ENCODE measurements around the gene RBM20. TPM values are rescaled to one million over a fixed set of nuclear protein-coding genes. Genes with fewer than 3 reads are reported as not detected.

RBM20 gene
- total and polyA plus RNA-seq, 2 experiments from 2014 or later, result 3.7 to 4.0 TPM

GRCh38 chr10:110773693-110774068, 129.5 kb downstream of the RBM20 start:
- TF ChIP-seq EZH2 (IDR thresholded peaks at IDR 0.05; ENCODE audit: borderline replicate concordance) (no peak), CTCF (IDR thresholded peaks at IDR 0.05; ENCODE audit: poor library complexity) (no peak), EZH2phosphoT487 (IDR thresholded peaks at IDR 0.05; ENCODE audit: low read depth, severe bottlenecking, unreplicated experiment) (no peak)
- no peak for DNase-seq (ENCODE audit: low spot score)
- Histone ChIP-seq H3K79me2 (no peaks in the 10 kb centered on the region), H3K27ac (peak overlapping the region; percentile 97), H2AFZ (no peak overlapping the region), H3K9me2 (replicated peaks; ENCODE audit: insufficient read depth) (no peaks in the 10 kb centered on the region), H3K36me3 (replicated peaks; ENCODE audit: insufficient read depth, low read depth) (no peaks in the 10 kb centered on the region), H3K9me3 (ENCODE audit: low read depth) (no peaks in the 10 kb centered on the region), H3K4me1 (ENCODE audit: insufficient read depth) (peaks cover 33% of the 10 kb centered on the region), H4K20me1 (ENCODE audit: insufficient read depth, poor library complexity, severe bottlenecking) (no peaks in the 10 kb centered on the region), H3K27me3 (no peaks in the 10 kb centered on the region), H3K4me3 (no peak overlapping the region), H3K4me2 (no peak overlapping the region)
- WGBS (ENCODE audit: low lambda C conversion rate, missing lambda C conversion rate), result 83% methylated on average over 7 of the region's 7 CpGs

- Histone ChIP-seq H3K4me1 (ENCODE audit: insufficient read depth) (peaks cover 33% of the 10 kb centered on the region), H3K79me2 (no peaks in the 10 kb centered on the region), H4K20me1 (ENCODE audit: insufficient read depth, poor library complexity, severe bottlenecking) (no peaks in the 10 kb centered on the region), H3K9me2 (replicated peaks; ENCODE audit: insufficient read depth) (no peaks in the 10 kb centered on the region), H3K4me3 (no peak overlapping the region), H3K4me2 (peak overlapping the region; percentile 29), H3K9me3 (ENCODE audit: low read depth) (no peaks in the 10 kb centered on the region), H3K27ac (peak overlapping the region; percentile 97), H3K36me3 (replicated peaks; ENCODE audit: insufficient read depth, low read depth) (no peaks in the 10 kb centered on the region), H3K27me3 (no peaks in the 10 kb centered on the region), H2AFZ (no peak overlapping the region)
- 87% methylated on average over 8 of the region's 8 CpGs for WGBS (ENCODE audit: low lambda C conversion rate, missing lambda C conversion rate)
- TF ChIP-seq EZH2 (IDR thresholded peaks at IDR 0.05; ENCODE audit: borderline replicate concordance) (no peak), CTCF (IDR thresholded peaks at IDR 0.05; ENCODE audit: poor library complexity) (no peak), EZH2phosphoT487 (IDR thresholded peaks at IDR 0.05; ENCODE audit: low read depth, severe bottlenecking, unreplicated experiment) (no peak)
- DNase-seq (ENCODE audit: low spot score), result peak; percentile 56
These were observed 130.2 kb downstream of the RBM20 start for GRCh38 chr10:110774069-110775019.

DNA sequence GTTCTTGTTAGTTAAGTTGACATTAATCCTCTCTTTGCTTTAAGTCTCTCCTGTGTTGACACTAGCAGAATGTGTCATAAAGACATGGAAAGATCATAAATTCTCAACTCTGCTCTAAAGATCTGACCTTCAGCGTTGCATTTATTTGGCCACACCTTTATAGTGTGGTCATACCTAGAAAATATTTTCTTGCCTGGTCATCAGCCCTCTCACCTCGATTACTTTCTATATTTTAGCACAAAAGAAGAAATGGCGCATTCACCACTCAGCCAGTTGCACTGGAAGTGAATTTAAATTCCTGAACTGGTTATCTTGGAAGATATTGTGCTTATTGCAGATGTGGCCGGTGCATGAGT, 130.9 kb downstream of the RBM20 start:
- Histone ChIP-seq H3K9me2 (replicated peaks; ENCODE audit: insufficient read depth) (no peaks in the 10 kb centered on the region), H3K27me3 (no peaks in the 10 kb centered on the region), H3K79me2 (no peaks in the 10 kb centered on the region), H4K20me1 (ENCODE audit: insufficient read depth, poor library complexity, severe bottlenecking) (no peaks in the 10 kb centered on the region), H3K4me3 (no peak overlapping the region), H2AFZ (no peak overlapping the region), H3K9me3 (ENCODE audit: low read depth) (no peaks in the 10 kb centered on the region), H3K4me2 (peak overlapping the region; percentile 29), H3K27ac (peak overlapping the region; percentile 97), H3K36me3 (replicated peaks; ENCODE audit: insufficient read depth, low read depth) (no peaks in the 10 kb centered on the region), H3K4me1 (ENCODE audit: insufficient read depth) (peaks cover 33% of the 10 kb centered on the region)
- DNase-seq (ENCODE audit: low spot score), result peak; percentile 63
- no peak for TF ChIP-seq CTCF (IDR thresholded peaks at IDR 0.05; ENCODE audit: poor library complexity)
- no peak for TF ChIP-seq EZH2phosphoT487 (IDR thresholded peaks at IDR 0.05; ENCODE audit: low read depth, severe bottlenecking, unreplicated experiment)
- TF ChIP-seq EZH2 (IDR thresholded peaks at IDR 0.05; ENCODE audit: borderline replicate concordance), result no peak
- WGBS (ENCODE audit: low lambda C conversion rate, missing lambda C conversion rate), result 73% methylated on average over 4 of the region's 4 CpGs

All from hepatocyte (in vitro differentiated cells).